GM19099 (cell line): ENCODE measurements around the gene GNB1L.

Source experiments
- POLR2A ChIP-seq: IDR thresholded peaks from 3 replicates; pipeline ENCODE4 v1.6.1; 2011; ENCODE audit warnings: low read depth; ENCODE audit not compliant: insufficient read length; ENCODE audit errors: extremely low read depth

Gene GNB1L

GRCh38 chr22:19785461-19786263 is 69.0 kb downstream of the GNB1L start:
- no peak for TF ChIP-seq POLR2A

DNA sequence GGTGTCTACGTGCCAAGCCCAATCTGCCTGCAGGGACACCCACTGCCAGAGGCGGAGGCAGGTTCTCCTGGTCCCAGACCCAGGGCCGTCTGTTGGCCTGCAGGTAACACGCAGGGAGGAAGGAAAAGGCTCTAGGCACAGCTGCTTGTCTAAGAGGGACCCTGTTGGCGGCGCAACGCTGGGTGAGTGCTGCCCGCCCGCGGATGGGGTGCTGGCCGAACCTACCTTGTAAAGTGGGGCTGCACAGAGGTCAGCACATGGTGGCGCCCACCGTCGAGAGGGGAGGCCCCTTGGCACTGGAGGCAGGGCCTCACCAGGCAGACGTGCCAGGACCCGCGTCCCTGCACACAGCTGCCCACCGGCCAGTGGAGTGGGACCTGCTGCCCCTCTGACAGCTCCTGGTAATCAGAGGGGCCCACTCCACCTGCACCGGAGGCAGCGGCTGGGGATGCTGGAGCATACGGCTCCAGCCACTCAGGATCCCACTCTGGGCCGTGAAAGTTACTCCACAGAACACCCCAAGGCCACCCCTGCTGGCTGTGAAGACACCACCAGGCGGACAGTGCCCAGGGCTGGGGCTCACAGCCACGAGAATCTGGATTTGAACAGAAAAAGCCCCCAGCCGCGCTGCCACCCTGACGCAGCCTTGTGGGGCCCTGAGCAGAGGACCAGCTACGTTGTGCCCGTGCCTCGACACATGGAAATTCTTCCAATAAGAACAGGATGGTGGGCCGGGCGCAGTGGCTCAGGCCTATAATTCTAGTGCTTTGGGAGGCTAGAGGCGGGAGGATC is 70.1 kb downstream of the GNB1L start:
- TF ChIP-seq POLR2A = no peak

DNA sequence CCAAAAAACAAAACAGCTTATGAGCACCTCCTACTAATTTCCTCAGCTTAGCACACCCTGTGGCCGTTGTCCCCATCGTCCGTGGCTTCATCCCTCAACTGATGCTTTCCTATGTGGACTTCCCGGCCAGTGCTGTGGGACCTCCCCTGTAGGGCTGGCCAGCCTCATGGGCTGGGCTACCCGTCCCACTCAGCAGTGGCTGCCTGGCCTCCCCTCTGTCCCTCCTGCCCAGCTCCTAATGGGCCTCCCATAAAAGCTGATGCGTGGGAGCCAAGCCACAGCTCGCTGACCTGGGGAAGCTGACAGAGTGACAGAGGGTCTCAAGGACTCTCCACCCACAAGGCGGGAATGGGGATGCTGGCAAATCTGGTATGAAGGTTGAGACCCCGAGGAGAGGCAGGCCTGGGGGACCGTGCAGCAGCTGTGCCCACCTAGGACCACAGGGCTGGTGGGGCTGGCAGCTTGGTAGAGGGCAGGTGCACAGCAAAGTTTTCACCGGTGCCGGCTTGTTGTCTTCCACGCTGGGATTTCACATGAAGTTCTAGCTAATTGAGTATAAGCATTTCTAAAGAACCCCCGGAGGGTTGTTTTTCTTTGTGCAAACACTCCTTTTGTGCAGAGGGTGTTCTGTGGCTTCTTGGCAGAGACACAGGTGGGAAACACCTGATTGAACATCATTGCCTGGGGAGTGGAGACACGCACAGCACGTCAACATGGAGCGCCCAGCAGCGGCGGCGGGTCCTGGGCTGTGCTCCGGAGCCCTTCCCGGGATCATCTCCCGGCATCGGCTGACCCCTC is 70.9 kb downstream of the GNB1L start:
- no peak for TF ChIP-seq POLR2A

DNA sequence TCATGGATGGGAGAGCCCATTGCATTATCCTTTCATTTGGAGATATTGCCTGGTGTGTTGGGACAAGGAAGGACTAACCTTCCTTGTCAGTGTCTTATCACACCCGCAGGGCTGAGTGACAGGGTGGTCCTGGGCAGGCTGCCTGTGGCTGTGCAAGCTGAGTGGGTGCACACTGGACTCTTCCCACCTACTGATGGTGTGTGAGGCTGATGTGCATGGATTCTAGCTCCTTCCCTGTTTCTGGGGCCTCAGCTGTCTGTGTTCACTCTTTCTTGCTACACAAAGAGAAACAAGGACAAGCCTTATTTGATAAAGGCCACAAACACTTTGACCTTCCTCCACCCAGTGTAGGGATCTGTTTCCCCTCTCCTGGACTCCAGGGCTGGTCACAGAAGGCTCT is 72.1 kb downstream of the GNB1L start:
- no peak for TF ChIP-seq POLR2A

DNA sequence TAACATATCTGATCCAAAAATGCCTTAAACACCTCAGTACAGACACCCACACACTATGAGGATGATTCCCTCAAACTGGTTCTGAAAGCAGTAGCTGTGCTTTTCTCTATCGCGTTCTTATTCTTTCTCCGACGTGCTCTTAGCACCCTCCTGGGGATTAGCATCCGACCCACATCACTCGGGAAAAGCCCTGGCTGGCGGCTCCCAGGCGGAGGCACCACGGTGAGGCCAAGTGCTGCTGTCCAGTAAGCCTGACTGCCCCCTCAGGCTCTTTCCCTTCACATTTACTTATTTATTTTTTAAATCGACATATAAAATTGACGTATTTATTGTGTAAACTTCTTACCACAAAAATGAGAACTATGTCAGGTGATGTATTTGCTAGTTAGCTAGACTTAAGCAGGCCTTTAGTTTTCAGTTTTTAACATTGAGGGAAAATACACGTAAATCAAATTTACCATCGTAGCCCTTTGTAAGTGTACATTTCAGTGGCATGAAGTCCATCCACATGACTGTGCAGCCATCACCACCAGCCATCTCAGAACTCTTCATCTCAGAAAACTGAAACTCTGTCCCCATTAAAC is 74.9 kb downstream of the GNB1L start:
- no peak for TF ChIP-seq POLR2A

- TF ChIP-seq POLR2A = no peak
These were observed 75.7 kb downstream of the GNB1L start for GRCh38 chr22:19779011-19779421.

DNA sequence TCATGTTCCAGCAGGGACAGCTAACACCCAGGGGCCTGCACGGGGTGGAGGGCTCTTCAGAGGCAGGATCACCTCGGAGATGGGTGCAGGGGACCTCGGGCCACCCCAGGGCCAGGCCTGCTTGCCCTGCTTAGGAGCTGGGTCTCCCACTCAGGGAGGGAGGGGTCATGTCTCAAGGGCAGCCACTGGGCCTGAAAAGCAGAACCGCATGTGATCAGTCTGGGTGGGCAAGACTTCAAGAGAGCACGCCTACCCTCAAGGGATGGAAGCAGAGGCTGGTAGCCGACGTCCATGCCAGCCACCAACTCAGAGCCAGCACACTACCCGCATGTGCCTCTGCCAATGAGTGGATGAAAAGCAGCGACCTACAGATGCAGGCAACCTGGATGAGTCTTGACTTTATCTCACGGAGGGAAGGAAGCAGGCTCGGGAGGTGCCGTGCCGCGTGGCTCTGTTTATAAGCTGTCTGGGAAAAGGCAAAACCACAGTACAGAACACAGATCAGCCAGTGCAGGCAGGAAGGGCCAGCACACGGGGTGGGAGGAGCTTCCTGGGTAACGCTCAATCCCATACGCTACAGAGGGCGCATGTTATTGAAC is 78.1 kb downstream of the GNB1L start:
- no peak for TF ChIP-seq POLR2A

GRCh38 chr22:19775496-19776325 is 79.0 kb downstream of the GNB1L start:
- no peak for TF ChIP-seq POLR2A

GRCh38 chr22:19774628-19775027 is 80.0 kb downstream of the GNB1L start:
- TF ChIP-seq POLR2A = no peak

GRCh38 chr22:19773470-19774040 is 81.1 kb downstream of the GNB1L start:
- TF ChIP-seq POLR2A = no peak

DNA sequence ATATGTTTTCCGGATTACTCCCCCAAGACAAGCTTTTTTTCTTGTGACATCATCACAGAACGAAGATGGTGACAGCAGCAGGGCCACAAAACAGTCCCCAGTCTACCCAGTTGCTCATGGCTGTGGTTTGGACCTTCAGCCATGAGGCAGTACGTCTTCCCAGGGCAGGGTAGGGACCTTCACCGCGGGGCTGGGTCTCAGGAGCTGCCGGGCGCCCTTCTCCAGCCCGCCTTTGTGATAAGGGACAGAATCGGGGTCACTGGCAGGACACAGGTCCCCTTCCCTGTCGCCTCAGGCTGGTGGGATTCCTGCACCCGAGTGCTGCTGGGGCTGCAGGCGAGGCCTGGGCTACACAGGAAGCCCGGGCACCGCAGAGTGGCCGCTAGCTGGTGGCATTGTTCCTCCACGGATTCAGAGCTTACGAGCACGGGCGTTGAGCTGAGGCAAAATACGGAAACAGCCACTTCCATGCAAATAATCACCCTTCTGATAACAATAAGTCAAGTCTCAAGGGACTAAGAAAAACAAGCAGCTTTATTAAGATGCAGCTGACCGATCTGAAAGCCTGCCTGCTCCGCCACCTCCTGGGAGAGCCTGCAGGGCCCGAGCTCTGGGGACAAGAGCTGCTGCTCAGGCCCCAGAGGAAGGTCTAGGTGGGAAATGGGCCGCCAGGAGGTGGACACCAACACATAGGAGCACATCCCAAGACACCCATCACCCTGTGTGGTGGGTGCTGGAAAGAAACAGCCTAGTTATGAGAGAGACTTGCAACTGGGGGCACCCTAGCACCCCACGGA is 81.8 kb downstream of the GNB1L start:
- TF ChIP-seq POLR2A = no peak

- no peak for TF ChIP-seq POLR2A
These were observed 82.3 kb downstream of the GNB1L start for GRCh38 chr22:19772422-19772672.
